ENCODE data around the gene ZNF532.

DNA sequence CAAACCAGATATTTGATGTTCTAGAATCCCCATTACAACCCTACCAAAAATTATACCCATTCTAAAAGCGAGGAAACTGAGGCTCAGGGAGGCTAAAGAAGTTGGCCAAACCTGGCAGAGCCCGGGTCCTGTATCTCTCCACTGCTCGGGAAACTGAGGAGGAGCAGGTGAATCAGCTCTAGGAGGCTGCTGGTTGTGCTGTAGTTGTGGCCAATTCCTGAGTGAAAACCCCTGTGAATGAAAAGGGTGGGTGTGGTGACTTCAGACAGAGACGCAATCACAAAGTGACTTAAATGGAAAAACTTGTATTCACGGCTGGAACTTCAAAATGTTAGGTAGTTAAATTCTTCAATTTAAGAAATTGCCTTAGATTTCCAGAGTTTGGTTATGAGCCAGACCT lies 169.3 kb downstream of the ZNF532 start:
- TF ChIP-seq, protein P1, sequence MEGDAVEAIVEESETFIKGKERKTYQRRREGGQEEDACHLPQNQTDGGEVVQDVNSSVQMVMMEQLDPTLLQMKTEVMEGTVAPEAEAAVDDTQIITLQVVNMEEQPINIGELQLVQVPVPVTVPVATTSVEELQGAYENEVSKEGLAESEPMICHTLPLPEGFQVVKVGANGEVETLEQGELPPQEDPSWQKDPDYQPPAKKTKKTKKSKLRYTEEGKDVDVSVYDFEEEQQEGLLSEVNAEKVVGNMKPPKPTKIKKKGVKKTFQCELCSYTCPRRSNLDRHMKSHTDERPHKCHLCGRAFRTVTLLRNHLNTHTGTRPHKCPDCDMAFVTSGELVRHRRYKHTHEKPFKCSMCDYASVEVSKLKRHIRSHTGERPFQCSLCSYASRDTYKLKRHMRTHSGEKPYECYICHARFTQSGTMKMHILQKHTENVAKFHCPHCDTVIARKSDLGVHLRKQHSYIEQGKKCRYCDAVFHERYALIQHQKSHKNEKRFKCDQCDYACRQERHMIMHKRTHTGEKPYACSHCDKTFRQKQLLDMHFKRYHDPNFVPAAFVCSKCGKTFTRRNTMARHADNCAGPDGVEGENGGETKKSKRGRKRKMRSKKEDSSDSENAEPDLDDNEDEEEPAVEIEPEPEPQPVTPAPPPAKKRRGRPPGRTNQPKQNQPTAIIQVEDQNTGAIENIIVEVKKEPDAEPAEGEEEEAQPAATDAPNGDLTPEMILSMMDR (IDR thresholded peaks at IDR 0.05): no peak
- TF ChIP-seq ZFX (IDR thresholded peaks at IDR 0.05; ENCODE audit: borderline replicate concordance): no peak
